DND-41 (cell line): Measurements from ENCODE around the gene CACNB1.

Experiments
- ATAC-seq: fragments of 200-7000 bp; cut with Tn5 transposase; 3 replicates; pipeline ENCODE4 v1.9.1; 2021; ENCODE audit warnings: low read depth; ENCODE audit not compliant: insufficient read depth
- DNase-seq: peaks from one replicate; pipeline ENCODE4 v3.0.0-alpha.2; 2020
- H2AFZ ChIP-seq: 2 replicates; pipeline ENCODE4 v1.6.0; 2012; ENCODE audit warnings: low read depth, low read length
- H3K27ac ChIP-seq: 2 replicates; pipeline ENCODE4 v1.5.1; 2012; ENCODE audit warnings: low read length, inconsistent platforms
- H3K27me3 ChIP-seq: fragments of 200-600 bp; sonication (generic); 2 replicates; pipeline ENCODE4 v1.6.0; 2012; ENCODE audit warnings: low read length, mild to moderate bottlenecking, inconsistent platforms; ENCODE audit not compliant: insufficient read depth, poor library complexity
- H3K36me3 ChIP-seq: 2 replicates; pipeline ENCODE4 v1.5.1; 2012; ENCODE audit warnings: low read length, inconsistent platforms; ENCODE audit not compliant: insufficient read depth
- H3K4me1 ChIP-seq: 2 replicates; pipeline ENCODE4 v1.5.1; 2012; ENCODE audit warnings: mild to moderate bottlenecking, low read length; ENCODE audit not compliant: insufficient read depth
- H3K4me2 ChIP-seq: 2 replicates; pipeline ENCODE4 v1.6.0; 2012; ENCODE audit warnings: mild to moderate bottlenecking, moderate library complexity, low read length, inconsistent platforms; ENCODE audit not compliant: insufficient read depth
- H3K4me3 ChIP-seq, 2 experiments: fragments of 200-600 bp in 1 of 2; shearing (Covaris generic) in 1 of 2; 2 replicates each; pipeline ENCODE4 v1.5.1; 2012 to 2016; ENCODE audit warnings: inconsistent platforms in 2 of 2, low read length in 2 of 2, mild to moderate bottlenecking in 2 of 2, low read depth in 1 of 2, moderate library complexity in 1 of 2
- H3K79me2 ChIP-seq: 2 replicates; pipeline ENCODE4 v1.6.0; 2012; ENCODE audit warnings: low read length, inconsistent platforms; ENCODE audit not compliant: insufficient read depth
- H3K9ac ChIP-seq: 2 replicates; pipeline ENCODE4 v1.6.0; 2012; ENCODE audit warnings: low read depth, mild to moderate bottlenecking, inconsistent platforms, low read length, moderate library complexity
- H3K9me3 ChIP-seq: 2 replicates; pipeline ENCODE4 v1.5.1; 2012; ENCODE audit warnings: low read length, moderate library complexity, mild to moderate bottlenecking, inconsistent platforms; ENCODE audit not compliant: insufficient read depth, severe bottlenecking
- H4K20me1 ChIP-seq: 2 replicates; pipeline ENCODE4 v1.6.0; 2012; ENCODE audit warnings: low read length; ENCODE audit not compliant: insufficient read depth
- EZH2 ChIP-seq: IDR thresholded peaks from 3 replicates; pipeline ENCODE4 v1.6.1; 2012; ENCODE audit warnings: borderline replicate concordance, low read depth, mild to moderate bottlenecking, moderate library complexity, low read length, inconsistent platforms; ENCODE audit not compliant: severe bottlenecking
- TF ChIP-seq, protein P1 (sequence below): IDR thresholded peaks from 2 replicates; pipeline ENCODE4 v1.5.1; 2012; ENCODE audit warnings: borderline replicate concordance, low read length, moderate library complexity, mild to moderate bottlenecking; ENCODE audit not compliant: poor library complexity, severe bottlenecking; ENCODE audit errors: extremely low read depth

The CACNB1 gene

GRCh38 chr17:39200070-39200879 is 2.8 kb upstream of the CACNB1 start, which contains the start of gene RPL19:
RPL19 (plus strand) TSS chr17:39200283; CDS start chr17:39200345, 62 bp downstream.
- peaks cover 55% of the 10 kb centered on the region for H3K79me2 ChIP-seq
- no peaks in the 10 kb centered on the region for H3K27me3 ChIP-seq
- no peaks in the 10 kb centered on the region for H3K9me3 ChIP-seq
- TF ChIP-seq, protein P1, sequence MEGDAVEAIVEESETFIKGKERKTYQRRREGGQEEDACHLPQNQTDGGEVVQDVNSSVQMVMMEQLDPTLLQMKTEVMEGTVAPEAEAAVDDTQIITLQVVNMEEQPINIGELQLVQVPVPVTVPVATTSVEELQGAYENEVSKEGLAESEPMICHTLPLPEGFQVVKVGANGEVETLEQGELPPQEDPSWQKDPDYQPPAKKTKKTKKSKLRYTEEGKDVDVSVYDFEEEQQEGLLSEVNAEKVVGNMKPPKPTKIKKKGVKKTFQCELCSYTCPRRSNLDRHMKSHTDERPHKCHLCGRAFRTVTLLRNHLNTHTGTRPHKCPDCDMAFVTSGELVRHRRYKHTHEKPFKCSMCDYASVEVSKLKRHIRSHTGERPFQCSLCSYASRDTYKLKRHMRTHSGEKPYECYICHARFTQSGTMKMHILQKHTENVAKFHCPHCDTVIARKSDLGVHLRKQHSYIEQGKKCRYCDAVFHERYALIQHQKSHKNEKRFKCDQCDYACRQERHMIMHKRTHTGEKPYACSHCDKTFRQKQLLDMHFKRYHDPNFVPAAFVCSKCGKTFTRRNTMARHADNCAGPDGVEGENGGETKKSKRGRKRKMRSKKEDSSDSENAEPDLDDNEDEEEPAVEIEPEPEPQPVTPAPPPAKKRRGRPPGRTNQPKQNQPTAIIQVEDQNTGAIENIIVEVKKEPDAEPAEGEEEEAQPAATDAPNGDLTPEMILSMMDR: no peak
- no peak for TF ChIP-seq EZH2
- H3K4me2 ChIP-seq: peak within 1 kb of the TSS; percentile 98
- H3K4me3 ChIP-seq: peak within 1 kb of the TSS; percentile 88 to 97
- H3K36me3 ChIP-seq: peaks cover 49% of the 10 kb centered on the region
- peak; percentile 60 for ATAC-seq
- H3K27ac ChIP-seq: peak within 1 kb of the TSS; percentile 99
- peak; percentile 82 for DNase-seq
- peaks cover 59% of the 10 kb centered on the region for H3K4me1 ChIP-seq
- peak within 1 kb of the TSS; percentile 87 for H2AFZ ChIP-seq
- H3K9ac ChIP-seq: peak within 1 kb of the TSS; percentile 79
- peaks cover 50% of the 10 kb centered on the region for H4K20me1 ChIP-seq

- H3K9ac ChIP-seq: peak overlapping the region; percentile 79
- peak overlapping the region; percentile 87 for H2AFZ ChIP-seq
- H3K79me2 ChIP-seq: peaks cover 61% of the 10 kb centered on the region
- H3K9me3 ChIP-seq: no peaks in the 10 kb centered on the region
- H3K4me3 ChIP-seq: peak overlapping the region; percentile 88 to 97; a peak in 3 of 4 replicates
- H3K27me3 ChIP-seq: no peaks in the 10 kb centered on the region
- H3K4me1 ChIP-seq: peaks cover 64% of the 10 kb centered on the region
- ATAC-seq (peak; percentile 61), DNase-seq (peak; percentile 91)
- peak overlapping the region; percentile 99 for H3K27ac ChIP-seq
- TF ChIP-seq, protein P1: no peak
- no peak for TF ChIP-seq EZH2
- H3K36me3 ChIP-seq: peaks cover 47% of the 10 kb centered on the region
- peak overlapping the region; percentile 98 for H3K4me2 ChIP-seq
- H4K20me1 ChIP-seq: peaks cover 51% of the 10 kb centered on the region
These were observed 2.3 kb upstream of the CACNB1 start for GRCh38 chr17:39199820-39200069.

DNA sequence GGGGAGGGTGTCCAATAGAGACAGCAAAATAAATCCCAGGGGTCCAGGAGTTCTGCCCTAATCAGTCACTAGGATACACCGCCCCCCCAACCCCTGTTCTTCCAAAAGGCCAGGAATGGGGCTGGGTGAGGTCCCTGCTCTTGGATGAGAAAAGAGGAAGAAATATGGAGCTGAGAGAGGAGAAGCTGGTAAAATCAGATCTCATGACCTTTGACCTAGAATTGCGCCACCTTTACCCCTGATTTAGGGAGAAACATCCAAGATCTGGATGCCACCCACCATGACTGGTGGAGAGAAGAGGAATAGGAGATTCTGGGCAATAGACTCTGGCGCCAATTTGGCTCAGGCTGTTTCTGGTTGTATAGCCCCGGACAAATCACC is 707 bp upstream of the CACNB1 start:
- ATAC-seq: no peak
- H3K27ac ChIP-seq: peak overlapping the region; percentile 99
- no peaks in the 10 kb centered on the region for H3K9me3 ChIP-seq
- peaks cover 73% of the 10 kb centered on the region for H3K4me1 ChIP-seq
- peaks cover 72% of the 10 kb centered on the region for H3K79me2 ChIP-seq
- peaks cover 47% of the 10 kb centered on the region for H3K36me3 ChIP-seq
- no peak for DNase-seq
- H4K20me1 ChIP-seq: peaks cover 48% of the 10 kb centered on the region
- H2AFZ ChIP-seq: peak overlapping the region; percentile 82
- peak overlapping the region; percentile 98 for H3K4me2 ChIP-seq
- TF ChIP-seq EZH2: no peak
- peak overlapping the region; percentile 79 to 88 for H3K4me3 ChIP-seq
- H3K27me3 ChIP-seq: no peaks in the 10 kb centered on the region
- peak overlapping the region; percentile 93 for H3K9ac ChIP-seq

- no peak for TF ChIP-seq EZH2
- TF ChIP-seq, protein P1: no peak
- peak overlapping the region; percentile 99 for H3K27ac ChIP-seq
- H3K4me2 ChIP-seq: peak overlapping the region; percentile 98
- no peaks in the 10 kb centered on the region for H3K9me3 ChIP-seq
- ATAC-seq (peak; percentile 27), DNase-seq (peak; percentile 45)
- peak overlapping the region; percentile 79 to 88 for H3K4me3 ChIP-seq
- peaks cover 47% of the 10 kb centered on the region for H3K36me3 ChIP-seq
- H3K9ac ChIP-seq: peak overlapping the region; percentile 93
- peaks cover 37% of the 10 kb centered on the region for H4K20me1 ChIP-seq
- H3K27me3 ChIP-seq: no peaks in the 10 kb centered on the region
- peaks cover 64% of the 10 kb centered on the region for H3K79me2 ChIP-seq
- H3K4me1 ChIP-seq: peaks cover 67% of the 10 kb centered on the region
- peak overlapping the region; percentile 83 for H2AFZ ChIP-seq
These were observed 619 bp downstream of the CACNB1 start for GRCh38 chr17:39196808-39197291.
